SK-N-MC (cell line): ENCODE results near the gene GDPD4.

Experiments used
- EZH2 ChIP-seq: fragments of 200-600 bp; sonication (generic); IDR thresholded peaks from one replicate; pipeline ENCODE4 v1.6.1; 2017; ENCODE audit warnings: antibody characterized with exemption
- POLR2AphosphoS5 ChIP-seq: IDR thresholded peaks from 2 replicates; pipeline ENCODE4 v1.6.1; 2012; ENCODE audit warnings: mild to moderate bottlenecking, low read depth, low read length, borderline replicate concordance

- TF ChIP-seq EZH2 (no peak), POLR2AphosphoS5 (no peak)
These were observed 94.4 kb downstream of the GDPD4 start for GRCh38 chr11:77207019-77207485.
